SHP77 (cell line): ENCODE data around the gene FOXP1.

ENCODE experiments used
- DNase-seq, 2 experiments: peaks; one replicate each; lab custom pipeline; 2025; lab: John Stamatoyannopoulos, UW

The FOXP1 gene

GRCh38 chr3:71240034-71240433 is 343.5 kb downstream of the FOXP1 start:
- DNase-seq: no peak

- DNase-seq: no peak
These were observed 345.2 kb downstream of the FOXP1 start for GRCh38 chr3:71238355-71238757.

GRCh38 chr3:71237672-71238071 is 345.9 kb downstream of the FOXP1 start:
- DNase-seq: no peak

- DNase-seq: no peak
These were observed 347.7 kb downstream of the FOXP1 start for GRCh38 chr3:71235846-71236245.

- no peak for DNase-seq
These were observed 350.6 kb downstream of the FOXP1 start for GRCh38 chr3:71232895-71233294.

GRCh38 chr3:71232175-71232679 is 351.3 kb downstream of the FOXP1 start:
- DNase-seq: no peak

GRCh38 chr3:71231680-71232079 is 351.8 kb downstream of the FOXP1 start:
- no peak for DNase-seq

GRCh38 chr3:71229905-71230657 is 353.4 kb downstream of the FOXP1 start:
- DNase-seq: no peak

GRCh38 chr3:71228156-71228866 is 355.2 kb downstream of the FOXP1 start:
- DNase-seq: peak in 1 of 2 experiments; percentile 37

GRCh38 chr3:71227270-71227661 is 356.3 kb downstream of the FOXP1 start:
- DNase-seq: no peak

- DNase-seq: peak in 1 of 2 experiments; percentile 30
These were observed 356.8 kb downstream of the FOXP1 start for GRCh38 chr3:71226565-71227269.

GRCh38 chr3:71225951-71226564 is 357.5 kb downstream of the FOXP1 start:
- no peak for DNase-seq

GRCh38 chr3:71225002-71225684 is 358.4 kb downstream of the FOXP1 start:
- no peak for DNase-seq

GRCh38 chr3:71219744-71220638 is 363.5 kb downstream of the FOXP1 start:
- peak in 1 of 2 experiments; percentile 11 for DNase-seq

GRCh38 chr3:71218508-71218907 is 365.0 kb downstream of the FOXP1 start:
- DNase-seq: peak in 1 of 2 experiments; percentile 7

GRCh38 chr3:71217640-71218222 is 365.8 kb downstream of the FOXP1 start:
- DNase-seq: peak; percentile 70 to 83

- DNase-seq: no peak
These were observed 368.2 kb downstream of the FOXP1 start for GRCh38 chr3:71215351-71215750.

- no peak for DNase-seq
These were observed 368.7 kb downstream of the FOXP1 start for GRCh38 chr3:71214797-71215196.

GRCh38 chr3:71214016-71214415 is 369.5 kb downstream of the FOXP1 start:
- no peak for DNase-seq

- DNase-seq: no peak
These were observed 372.4 kb downstream of the FOXP1 start for GRCh38 chr3:71211083-71211482.
